ENCODE data around the gene PRMT9. TPM values are rescaled to one million over a fixed set of nuclear protein-coding genes. Genes with fewer than 3 reads are reported as not detected.

PRMT9 gene
- polyA plus RNA-seq, 1 donor (not counting 4 experiments of a cell fraction or from before 2014, with no cell fraction given) = 10.4 TPM

DNA sequence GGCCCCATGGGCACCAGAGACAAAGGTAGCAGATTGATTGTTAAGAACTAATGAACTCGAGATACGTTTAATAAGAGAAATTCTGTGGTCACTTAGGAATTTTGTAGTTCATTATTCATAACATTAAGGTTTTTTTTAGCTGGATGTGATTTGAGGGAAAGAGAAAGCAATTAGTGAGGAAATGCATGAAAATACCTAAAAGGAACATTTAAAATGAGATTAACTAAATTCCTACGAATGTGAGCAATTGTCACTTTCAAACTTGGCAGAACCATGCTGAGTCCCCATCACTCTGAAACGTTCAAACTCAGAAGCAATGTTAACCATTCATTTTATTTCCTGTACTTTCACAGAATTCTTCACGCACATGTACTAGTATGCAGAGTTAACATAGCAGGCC lies 5.9 kb downstream of the PRMT9 start:
- Histone ChIP-seq H3K9ac (ENCODE audit: control insufficient read depth, extremely low read depth, insufficient read depth, low read length) (no peak overlapping the region), H4K20me1 (ENCODE audit: control insufficient read depth, extremely low read depth, insufficient read depth, low read length) (no peaks in the 10 kb centered on the region), H3K4me3 (ENCODE audit: control insufficient read depth in 2 of 3, extremely low read depth in 1 of 3, insufficient read depth in 2 of 3, low read depth in 1 of 3, low read length in 3 of 3) (no peak overlapping the region), H3K9me3 (ENCODE audit: control insufficient read depth, low read depth, low read length) (no peaks in the 10 kb centered on the region), H3K79me2 (ENCODE audit: control insufficient read depth, insufficient read depth, low read length) (peaks cover 17% of the 10 kb centered on the region), H3K27ac (ENCODE audit: control insufficient read depth, insufficient read depth, low read length) (no peak overlapping the region), H2AFZ (ENCODE audit: control insufficient read depth, low read length) (no peak overlapping the region), H3K4me1 (ENCODE audit: control insufficient read depth, extremely low read depth, insufficient read depth, low read length) (peaks cover 8% of the 10 kb centered on the region), H3K4me2 (ENCODE audit: control insufficient read depth, extremely low read depth, insufficient read depth, low read depth, low read length) (no peak overlapping the region), H3K27me3 (ENCODE audit: control insufficient read depth, extremely low read depth, insufficient read depth, low read length) (no peaks in the 10 kb centered on the region), H3K9me1 (ENCODE audit: control insufficient read depth, extremely low read depth, insufficient read depth, low read length) (peaks cover 2% of the 10 kb centered on the region), H3K36me3 (ENCODE audit: control insufficient read depth in 2 of 2, extremely low read depth in 1 of 2, insufficient read depth in 2 of 2, low read length in 2 of 2) (peaks cover 3 to 7% of the 10 kb centered on the region in 2 experiments)
- no peak for DNase-seq (ENCODE audit: low read depth, low spot score)
- TF ChIP-seq CTCF (optimal IDR thresholded peaks at IDR 0.05 in 1 of 3, IDR thresholded peaks at IDR 0.05 in 1 of 3, conservative IDR thresholded peaks at IDR 0.05 in 1 of 3; ENCODE audit: extremely low read depth in 1 of 3, insufficient read depth in 2 of 3, low read length in 3 of 3) = no peak
- TF ChIP-seq EZH2 (IDR thresholded peaks at IDR 0.05; ENCODE audit: low read length) = no peak
- no peak for FAIRE-seq
- dilution Hi-C loops (cut with MboI; ENCODE audit: extremely low pct_ligation_motif_present, low sequenced_read_pairs) = no loop called here

DNA sequence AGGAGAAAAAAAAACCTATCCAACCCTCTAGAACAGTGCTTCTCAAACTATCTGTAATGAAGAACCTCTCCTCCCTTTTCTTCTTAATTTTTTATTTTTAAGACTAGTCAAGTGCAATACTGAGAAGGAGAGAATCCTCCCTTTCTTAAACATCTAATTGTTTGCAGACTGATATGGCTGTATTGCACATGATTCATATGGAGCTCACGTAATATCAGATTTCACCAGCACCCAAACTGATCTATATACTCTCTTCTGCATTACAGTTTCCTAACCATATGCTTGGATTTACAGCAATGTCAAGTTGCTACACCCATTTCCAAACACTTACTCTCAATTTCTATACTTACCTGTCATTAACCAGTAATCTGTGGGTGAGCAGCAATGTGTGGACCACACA lies 9.5 kb downstream of the PRMT9 start:
- TF ChIP-seq EZH2 (IDR thresholded peaks at IDR 0.05; ENCODE audit: low read length) (no peak), CTCF (optimal IDR thresholded peaks at IDR 0.05 in 1 of 3, IDR thresholded peaks at IDR 0.05 in 1 of 3, conservative IDR thresholded peaks at IDR 0.05 in 1 of 3; ENCODE audit: extremely low read depth in 1 of 3, insufficient read depth in 2 of 3, low read length in 3 of 3) (no peak)
- no peak overlapping the region for H3K4me2 ChIP-seq (ENCODE audit: control insufficient read depth, extremely low read depth, insufficient read depth, low read depth, low read length)
- FAIRE-seq = no peak
- no peak overlapping the region for H2AFZ ChIP-seq (ENCODE audit: control insufficient read depth, low read length)
- H3K79me2 ChIP-seq (ENCODE audit: control insufficient read depth, insufficient read depth, low read length) = peaks cover 4% of the 10 kb centered on the region
- no peak overlapping the region for H3K4me3 ChIP-seq (ENCODE audit: control insufficient read depth in 2 of 3, extremely low read depth in 1 of 3, insufficient read depth in 2 of 3, low read depth in 1 of 3, low read length in 3 of 3)
- peaks cover 2% of the 10 kb centered on the region for H3K9me1 ChIP-seq (ENCODE audit: control insufficient read depth, extremely low read depth, insufficient read depth, low read length)
- no peaks in the 10 kb centered on the region for H4K20me1 ChIP-seq (ENCODE audit: control insufficient read depth, extremely low read depth, insufficient read depth, low read length)
- no peaks in the 10 kb centered on the region for H3K27me3 ChIP-seq (ENCODE audit: control insufficient read depth, extremely low read depth, insufficient read depth, low read length)
- H3K4me1 ChIP-seq (ENCODE audit: control insufficient read depth, extremely low read depth, insufficient read depth, low read length) = peaks cover 5% of the 10 kb centered on the region
- dilution Hi-C loops (cut with MboI; ENCODE audit: extremely low pct_ligation_motif_present, low sequenced_read_pairs) = no loop called here
- H3K9me3 ChIP-seq (ENCODE audit: control insufficient read depth, low read depth, low read length) = no peaks in the 10 kb centered on the region
- no peak for DNase-seq (ENCODE audit: low read depth, low spot score)
- no peak overlapping the region for H3K9ac ChIP-seq (ENCODE audit: control insufficient read depth, extremely low read depth, insufficient read depth, low read length)
- H3K36me3 ChIP-seq (ENCODE audit: control insufficient read depth in 2 of 2, extremely low read depth in 1 of 2, insufficient read depth in 2 of 2, low read length in 2 of 2) = peaks cover 4 to 9% of the 10 kb centered on the region in 2 experiments
- no peak overlapping the region for H3K27ac ChIP-seq (ENCODE audit: control insufficient read depth, insufficient read depth, low read length)

Measured in keratinocyte (primary cell).